Gastrocnemius medialis (tissue), 4 donors: ENCODE data around the gene RCAN1. TPM values are rescaled to one million over a fixed set of nuclear protein-coding genes. Genes with fewer than 3 reads are reported as not detected.

Experiments
- ATAC-seq, 2 donors: fragments of 150-250 bp; one replicate each; pipeline ENCODE4 v1.9.1; 2016
- DNase-seq, 2 donors: peaks; one replicate each; pipeline ENCODE4 v3.0.0-alpha.2; 2019
- H3K27ac ChIP-seq, 4 donors: fragments of 200-600 bp; sonication (generic); 1 replicate in 1 of 4; 2 replicates in 3 of 4; pipeline ENCODE4 v1.5.1; 2016 to 2018; ENCODE audit warnings: mild to moderate bottlenecking in 2 of 4, moderate library complexity in 1 of 4
- H3K27me3 ChIP-seq, 3 donors: fragments of 200-600 bp; sonication (generic) in 2 of 3; 1 replicate in 1 of 3; 2 replicates in 2 of 3; pipeline versions ENCODE4 v1.5.1 to v1.6.0; 2016 to 2019; ENCODE audit warnings: mild to moderate bottlenecking in 1 of 3, moderate library complexity in 1 of 3
- H3K36me3 ChIP-seq, 2 donors: fragments of 200-600 bp; sonication (generic) in 1 of 2; one replicate each; pipeline ENCODE4 v1.5.1; 2017 to 2018
- H3K4me1 ChIP-seq, 2 donors: fragments of 200-600 bp; sonication (generic) in 1 of 2; one replicate each; pipeline ENCODE4 v1.5.1; 2016 to 2017; ENCODE audit warnings: mild to moderate bottlenecking in 2 of 2
- H3K4me3 ChIP-seq, 4 donors: fragments of 200-600 bp; sonication (generic) in 3 of 4; 1 replicate in 1 of 4; 2 replicates in 3 of 4; pipeline ENCODE4 v1.5.1; 2016 to 2019; ENCODE audit warnings: mild to moderate bottlenecking in 2 of 4
- H3K9me3 ChIP-seq, 3 donors: fragments of 200-600 bp; sonication (generic) in 2 of 3; 1 replicate in 1 of 3; 2 replicates in 2 of 3; pipeline ENCODE4 v1.5.1; 2016 to 2019
- CTCF ChIP-seq, 5 experiments: fragments of 450-650 bp in 3 of 5; fragments of 200-600 bp in 2 of 5; sonication (generic) in 2 of 5; IDR thresholded peaks in 4 of 5; conservative IDR thresholded peaks in 1 of 5; 1 replicate in 4 of 5; 2 replicates in 1 of 5; pipeline ENCODE4 v1.5.1; 2016 to 2019; ENCODE audit warnings: antibody characterized with exemption in 5 of 5, mild to moderate bottlenecking in 3 of 5, moderate library complexity in 3 of 5
- POLR2A ChIP-seq, 2 donors: fragments of 450-650 bp; IDR thresholded peaks; one replicate each; pipeline ENCODE4 v1.6.1; 2017; ENCODE audit warnings: antibody characterized with exemption in 2 of 2, mild to moderate bottlenecking in 2 of 2, moderate library complexity in 2 of 2
- in situ Hi-C, 4 donors: fragments of 200-750 bp; cut with MboI; loops; one replicate each; pipeline versions ENCODE4 v1.15.0 to v1.8.0; 2017; ENCODE audit warnings: low sequenced_read_pairs in 4 of 4
- intact Hi-C: fragments of 100-400 bp; cut with DNase I; formaldehyde crosslinking; loops from one replicate; pipeline ENCODE4 v1.15.1; 2023; ENCODE audit warnings: low total_unique reads
- total RNA-seq, 4 donors: library from RNA; depleted of rRNA; stranded (reverse); fragments of >200 nt; gene quantifications; one replicate each; pipeline versions ENCODE4 v1.1.0 to v1.2.3, GENCODE V29; 2016

Gene RCAN1
- total RNA-seq, 4 donors from 2014 or later: 21.7 to 37.9 (median 33.2) TPM

GRCh38 chr21:34517491-34518245, 97.2 kb downstream of the RCAN1 start:
- in situ Hi-C loops: no loop called here
- Histone ChIP-seq H3K9me3 (no peaks in the 10 kb centered on the region), H3K27ac (no peak overlapping the region), H3K4me1 (no peaks in the 10 kb centered on the region), H3K4me3 (no peak overlapping the region), H3K27me3 (no peaks in the 10 kb centered on the region), H3K36me3 (peaks cover 0 to 42% of the 10 kb centered on the region in 2 donors)
- ATAC-seq (no peak), DNase-seq (no peak)
- peak in 1 of 5 experiments; percentile 13 for TF ChIP-seq CTCF (IDR thresholded peaks at IDR 0.05 in 4 of 5, conservative IDR thresholded peaks at IDR 0.05 in 1 of 5)
- no peak for TF ChIP-seq POLR2A (IDR thresholded peaks at IDR 0.05)
- intact Hi-C loops: no loop called here

GRCh38 chr21:34517039-34517438, 97.9 kb downstream of the RCAN1 start:
- ATAC-seq (no peak), DNase-seq (no peak)
- TF ChIP-seq POLR2A (IDR thresholded peaks at IDR 0.05) (no peak), CTCF (IDR thresholded peaks at IDR 0.05 in 4 of 5, conservative IDR thresholded peaks at IDR 0.05 in 1 of 5) (no peak)
- Histone ChIP-seq H3K9me3 (no peaks in the 10 kb centered on the region), H3K27ac (no peak overlapping the region), H3K27me3 (no peaks in the 10 kb centered on the region), H3K4me1 (no peaks in the 10 kb centered on the region), H3K4me3 (no peak overlapping the region), H3K36me3 (peaks cover 0 to 35% of the 10 kb centered on the region in 2 donors)
- in situ Hi-C loops: no loop called here
- intact Hi-C loops: no loop called here

GRCh38 chr21:34514576-34515115, 100.3 kb downstream of the RCAN1 start:
- in situ Hi-C loops: no loop called here
- Histone ChIP-seq H3K9me3 (no peaks in the 10 kb centered on the region), H3K4me3 (no peak overlapping the region), H3K4me1 (peaks cover 0 to 4% of the 10 kb centered on the region in 2 donors), H3K36me3 (peaks cover 0 to 13% of the 10 kb centered on the region in 2 donors), H3K27ac (no peak overlapping the region), H3K27me3 (no peaks in the 10 kb centered on the region)
- intact Hi-C loops: no loop called here
- TF ChIP-seq POLR2A (IDR thresholded peaks at IDR 0.05) (no peak), CTCF (IDR thresholded peaks at IDR 0.05 in 4 of 5, conservative IDR thresholded peaks at IDR 0.05 in 1 of 5) (no peak)
- no peak for ATAC-seq
- DNase-seq: no peak

- intact Hi-C loops: no loop called here
- Histone ChIP-seq H3K36me3 (peaks cover 0 to 13% of the 10 kb centered on the region in 2 donors), H3K27me3 (no peaks in the 10 kb centered on the region), H3K9me3 (no peaks in the 10 kb centered on the region), H3K27ac (no peak overlapping the region), H3K4me1 (peaks cover 0 to 4% of the 10 kb centered on the region in 2 donors), H3K4me3 (no peak overlapping the region)
- ATAC-seq: no peak
- TF ChIP-seq CTCF (IDR thresholded peaks at IDR 0.05 in 4 of 5, conservative IDR thresholded peaks at IDR 0.05 in 1 of 5) (no peak), POLR2A (IDR thresholded peaks at IDR 0.05) (no peak)
- in situ Hi-C loops: no loop called here
- no peak for DNase-seq
Measured at GRCh38 chr21:34513129-34513675, 101.7 kb downstream of the RCAN1 start.
